Hypothalamus (tissue), 51 donors: ENCODE measurements around the gene SMO.

Source experiments
- DNase-seq, 51 donors: peaks; one replicate each; lab custom pipeline; 2025; lab: John Stamatoyannopoulos, UW

Gene SMO

DNA sequence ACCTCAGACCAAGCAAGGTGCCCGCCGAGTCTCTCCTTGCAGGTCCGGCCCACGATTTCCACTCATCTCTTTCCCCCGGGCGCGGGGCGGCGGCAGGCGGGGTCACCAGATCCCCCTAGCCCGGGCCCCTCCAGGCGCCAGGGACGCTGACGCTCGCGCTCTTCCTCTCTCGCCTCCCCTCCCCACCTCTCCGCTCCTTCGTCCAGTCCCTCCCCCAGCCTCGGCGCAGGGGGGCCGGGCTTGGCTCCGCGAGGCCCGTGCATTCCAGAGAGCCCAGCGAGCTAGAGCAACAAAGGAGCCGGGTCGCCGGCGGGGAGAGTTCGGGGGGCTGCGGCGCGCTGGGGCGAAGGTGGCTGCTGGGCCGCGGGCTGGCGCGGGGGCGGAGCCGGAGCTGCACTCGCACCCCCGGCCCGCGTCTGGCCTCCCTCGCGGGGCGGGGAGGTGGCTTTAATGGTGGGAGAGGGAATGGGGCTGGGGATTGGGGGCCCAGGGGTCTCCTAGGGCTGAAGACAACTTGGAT is at the start of gene SMO:
TSS of gene SMO (plus strand) at position 262 of the 520 bp plus-strand sequence. CDS start 519 bp downstream, outside the sequence.
- peak in 26 of 51 donors; percentile 4 to 62 (median 40) for DNase-seq

DNA sequence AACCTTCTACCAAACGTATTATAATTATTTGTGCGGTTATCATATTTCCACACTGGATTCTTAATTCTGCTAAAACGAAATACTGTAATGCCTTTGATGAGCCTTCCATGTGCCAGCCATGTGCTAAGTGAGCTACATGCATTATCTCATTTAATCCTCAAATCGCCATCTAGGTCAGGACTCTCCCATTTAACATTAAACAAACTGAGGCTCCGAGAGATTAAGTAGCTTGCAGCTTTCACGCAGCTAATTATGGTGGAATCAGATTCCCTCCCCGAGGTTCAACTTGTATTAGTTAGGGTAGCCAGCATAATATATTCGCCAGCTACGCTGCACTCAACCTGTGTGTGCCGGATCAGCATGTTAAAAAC is 44.7 kb upstream of the SMO start:
- no peak for DNase-seq

DNA sequence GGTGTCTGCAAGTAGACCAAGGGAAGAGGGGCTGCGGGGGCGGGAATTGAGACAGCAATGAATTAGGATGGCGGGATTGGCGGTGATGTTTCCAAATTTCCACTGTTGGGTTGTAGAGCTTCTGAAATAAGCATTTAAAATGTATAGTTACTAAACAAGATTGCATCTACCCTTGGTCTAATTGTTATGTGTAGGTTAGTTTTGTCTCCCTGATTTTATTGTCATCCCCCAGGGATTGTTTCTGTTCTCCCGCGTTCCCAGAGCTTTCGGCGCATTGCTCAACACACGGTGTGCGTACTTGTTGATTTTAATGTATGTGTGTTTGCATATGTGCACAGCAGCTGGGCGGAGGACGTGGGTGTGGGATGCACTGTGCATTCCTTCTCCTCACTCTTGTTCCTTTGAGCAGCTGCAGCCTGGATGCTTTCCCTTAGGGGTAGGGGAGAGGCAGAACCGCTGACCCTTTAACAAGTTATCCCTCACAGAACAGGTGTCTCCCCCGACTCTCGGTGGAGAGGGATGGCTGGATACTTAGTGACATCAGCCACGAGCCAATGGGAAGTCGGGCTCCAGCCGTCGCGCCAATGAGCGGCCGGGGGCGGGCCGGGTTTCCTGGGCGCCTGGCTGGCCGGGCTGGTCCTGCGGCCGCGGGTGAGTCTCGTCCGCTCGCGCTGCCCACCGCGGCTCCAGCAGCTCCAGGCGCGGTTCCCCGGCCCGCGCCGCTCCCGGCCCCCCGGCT is 44.2 kb upstream of the SMO start, which contains the start of gene TSPAN33:
TSS of gene TSPAN33 (plus strand) at position 613 of the 739 bp plus-strand sequence. CDS start 274 bp downstream, outside the sequence.
- peak in 50 of 51 donors; percentile 21 to 90 (median 76) for DNase-seq

DNA sequence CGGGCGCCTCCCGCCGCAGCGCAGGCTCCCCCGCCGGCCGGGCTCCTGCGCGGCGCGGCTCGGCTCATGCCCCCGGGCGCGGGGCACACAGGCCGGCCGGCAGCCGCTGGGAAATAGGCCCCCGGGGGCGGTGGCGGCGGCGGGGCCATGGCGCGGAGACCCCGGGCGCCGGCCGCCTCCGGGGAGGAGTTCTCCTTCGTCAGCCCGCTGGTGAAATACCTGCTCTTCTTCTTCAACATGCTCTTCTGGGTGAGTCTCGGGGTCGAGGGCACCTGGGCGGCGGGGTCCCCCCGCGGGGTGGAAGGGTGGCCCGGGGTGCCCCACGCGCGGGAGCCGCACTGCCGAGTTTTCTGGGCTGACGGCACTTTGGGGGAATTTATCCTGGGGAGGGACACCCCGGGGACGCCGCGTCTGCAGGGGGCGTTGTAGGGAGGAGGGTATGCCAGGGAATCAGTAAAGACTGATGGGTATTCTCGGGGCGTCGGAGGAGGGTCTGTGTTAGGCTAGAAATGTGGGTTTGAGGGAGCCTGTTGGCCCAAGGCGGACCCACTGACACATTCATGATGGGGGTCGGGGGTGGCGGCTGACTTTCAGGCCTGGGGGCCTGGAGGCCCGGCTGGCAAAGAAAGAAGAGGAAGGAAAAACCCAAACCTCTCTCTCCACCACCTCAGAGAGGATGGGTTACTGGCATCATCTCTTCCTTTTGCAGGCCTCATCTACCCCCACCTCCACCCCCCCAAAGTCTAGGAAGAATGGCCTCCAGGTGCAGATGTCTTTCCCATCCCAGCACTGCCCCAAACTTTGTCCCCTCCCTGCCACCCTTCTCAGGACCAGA is 43.4 kb upstream of the SMO start:
- DNase-seq: peak in 2 of 51 donors; percentile 26 to 41

DNA sequence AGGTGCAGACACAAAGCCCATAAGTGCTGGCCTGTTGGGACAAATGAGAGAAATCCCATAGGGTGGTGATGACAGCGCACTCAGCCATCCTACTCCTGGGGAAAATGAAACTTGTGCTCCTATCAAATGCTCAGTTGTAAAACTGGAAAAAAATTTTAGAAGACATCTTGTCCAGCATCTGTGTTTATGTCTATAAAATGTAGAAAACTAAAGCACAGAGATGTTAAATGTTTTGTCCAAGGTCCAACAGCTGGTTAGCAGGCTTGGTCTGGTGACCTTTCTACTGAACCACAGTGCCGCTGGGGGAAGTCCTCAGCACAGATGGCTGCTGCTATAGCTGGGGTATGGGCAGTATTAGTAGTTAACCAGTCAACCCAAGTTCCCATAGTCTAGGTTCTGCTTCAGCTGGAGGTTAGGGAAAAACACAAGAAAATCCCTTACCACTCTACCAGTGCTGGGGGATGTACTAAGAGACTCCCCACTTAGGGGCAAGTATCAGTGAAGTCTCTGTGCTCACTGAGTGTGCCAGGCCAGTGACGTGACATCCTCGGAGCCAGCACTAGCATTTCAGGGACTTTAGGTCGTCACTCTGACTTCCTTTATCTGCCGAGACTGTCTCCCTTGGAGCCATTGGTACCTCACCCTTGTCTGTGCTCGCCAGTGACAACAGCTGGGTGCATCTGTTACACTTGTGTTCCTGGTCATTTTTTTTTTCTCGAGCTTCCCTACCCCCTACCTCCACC is 42.0 kb upstream of the SMO start:
- DNase-seq: no peak

DNA sequence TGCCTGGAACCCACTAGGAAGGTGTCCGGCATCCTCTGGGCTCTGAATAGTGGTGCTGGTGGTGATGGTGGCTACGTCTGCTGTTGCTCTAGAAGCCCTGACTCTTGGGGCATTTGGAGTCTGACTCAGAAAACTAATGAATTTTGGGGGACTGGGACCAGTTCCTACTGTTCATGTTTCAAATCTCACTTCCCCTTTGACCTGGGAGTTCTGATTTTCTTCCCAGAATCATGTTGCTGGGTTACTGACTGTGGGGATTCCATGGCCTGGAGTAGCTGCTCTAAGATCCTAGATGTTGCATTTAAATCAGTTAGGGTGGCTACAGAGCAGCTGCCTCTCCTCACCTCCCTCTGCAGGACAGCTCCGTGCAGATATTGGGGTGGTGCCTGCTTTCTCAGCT is 40.7 kb upstream of the SMO start:
- DNase-seq: no peak

DNA sequence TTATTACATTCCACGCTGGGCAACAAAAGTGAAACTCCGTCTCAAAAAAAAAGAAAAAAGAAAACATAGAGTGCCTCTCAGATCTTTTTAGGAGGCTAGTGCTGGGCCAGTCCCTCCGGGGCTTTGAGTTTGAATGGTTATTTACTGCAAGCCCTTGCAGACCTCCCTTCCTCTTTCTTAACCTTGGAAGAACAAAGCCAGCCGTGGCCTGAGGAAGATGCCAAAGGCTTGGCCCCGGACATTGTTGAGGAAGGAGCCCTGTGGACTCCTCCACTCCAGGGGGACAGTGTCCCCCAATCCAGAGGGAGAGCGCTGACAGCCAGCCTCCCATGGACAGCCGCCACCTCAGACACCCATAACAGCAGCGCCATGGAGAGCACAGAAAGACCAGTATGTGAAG is 38.9 kb upstream of the SMO start:
- DNase-seq: no peak

DNA sequence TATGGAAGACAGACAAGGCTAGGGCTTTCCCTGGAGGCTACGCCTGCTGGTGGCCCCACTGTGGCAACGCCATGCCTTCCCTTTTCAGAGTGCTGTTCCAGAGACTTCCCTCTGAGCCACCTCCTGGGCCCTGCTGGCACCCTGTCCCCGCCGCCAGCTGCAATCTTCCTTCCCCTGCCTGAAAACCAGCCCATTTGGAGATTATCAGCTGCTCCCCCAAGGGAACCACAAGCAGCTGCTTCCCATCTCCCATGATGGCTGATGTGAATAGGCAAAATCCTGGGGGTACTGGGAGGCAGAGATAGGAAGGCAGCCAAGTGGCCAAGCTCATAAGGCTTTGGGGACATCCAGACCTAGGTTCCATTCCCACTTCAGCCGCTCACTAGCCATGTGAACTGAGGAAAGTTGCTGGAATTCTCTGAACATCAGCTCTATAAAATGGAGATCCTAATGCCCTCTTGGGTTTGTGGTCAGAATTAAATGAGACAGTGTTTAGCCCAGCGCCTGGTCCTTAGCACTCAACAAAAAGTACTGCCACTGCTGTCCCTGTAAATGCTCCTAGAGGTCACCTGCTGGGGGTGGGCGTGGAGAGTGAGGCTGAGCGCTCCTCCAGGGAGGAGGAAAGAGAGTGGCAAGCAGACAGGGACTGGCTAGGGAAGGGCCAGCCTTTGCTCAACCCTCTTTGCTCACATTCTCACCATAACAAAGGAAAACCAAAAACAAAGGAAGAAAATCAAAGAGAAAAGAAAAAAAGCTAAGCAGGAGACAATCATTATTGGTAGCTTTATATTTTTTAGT is 38.0 kb upstream of the SMO start:
- no peak for DNase-seq

DNA sequence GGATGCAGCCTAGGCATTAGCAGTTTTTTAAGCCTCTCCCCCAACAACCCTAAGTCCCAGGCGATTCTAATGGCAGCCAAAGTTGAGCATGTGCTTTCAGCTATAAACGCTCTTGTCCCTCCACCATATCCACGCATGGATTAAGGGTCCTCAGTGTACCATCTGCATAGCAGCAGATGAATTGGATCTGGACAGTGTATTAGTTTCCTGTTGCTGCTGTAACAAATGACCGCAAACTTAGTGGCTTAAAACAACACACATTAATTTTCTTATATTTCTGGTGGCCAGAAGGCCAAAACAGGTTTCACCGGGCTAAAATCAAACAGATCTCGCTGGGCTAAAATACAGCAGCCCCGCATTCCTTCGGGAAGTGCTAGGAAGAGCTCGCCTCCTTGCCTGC is 30.8 kb upstream of the SMO start:
- no peak for DNase-seq

DNA sequence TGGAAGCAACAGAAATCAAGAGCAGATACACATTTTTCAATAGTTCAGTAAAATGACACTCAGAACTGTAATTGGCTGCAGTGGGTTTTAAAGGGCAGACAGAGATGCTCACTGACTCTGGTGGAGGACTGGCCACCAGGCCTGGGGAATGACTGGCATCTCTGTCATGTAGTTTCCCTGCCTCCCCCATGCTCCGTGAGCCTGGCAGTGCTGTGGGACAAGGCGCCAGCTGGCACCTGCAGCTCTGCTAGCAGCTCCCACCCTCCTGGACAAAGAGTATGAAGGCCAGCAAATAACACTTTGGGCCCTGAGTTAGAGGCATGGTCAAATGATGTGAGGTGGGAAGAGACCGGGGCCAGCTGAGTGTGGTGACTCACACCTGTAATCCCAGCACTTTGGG is 28.9 kb upstream of the SMO start:
- no peak for DNase-seq

DNA sequence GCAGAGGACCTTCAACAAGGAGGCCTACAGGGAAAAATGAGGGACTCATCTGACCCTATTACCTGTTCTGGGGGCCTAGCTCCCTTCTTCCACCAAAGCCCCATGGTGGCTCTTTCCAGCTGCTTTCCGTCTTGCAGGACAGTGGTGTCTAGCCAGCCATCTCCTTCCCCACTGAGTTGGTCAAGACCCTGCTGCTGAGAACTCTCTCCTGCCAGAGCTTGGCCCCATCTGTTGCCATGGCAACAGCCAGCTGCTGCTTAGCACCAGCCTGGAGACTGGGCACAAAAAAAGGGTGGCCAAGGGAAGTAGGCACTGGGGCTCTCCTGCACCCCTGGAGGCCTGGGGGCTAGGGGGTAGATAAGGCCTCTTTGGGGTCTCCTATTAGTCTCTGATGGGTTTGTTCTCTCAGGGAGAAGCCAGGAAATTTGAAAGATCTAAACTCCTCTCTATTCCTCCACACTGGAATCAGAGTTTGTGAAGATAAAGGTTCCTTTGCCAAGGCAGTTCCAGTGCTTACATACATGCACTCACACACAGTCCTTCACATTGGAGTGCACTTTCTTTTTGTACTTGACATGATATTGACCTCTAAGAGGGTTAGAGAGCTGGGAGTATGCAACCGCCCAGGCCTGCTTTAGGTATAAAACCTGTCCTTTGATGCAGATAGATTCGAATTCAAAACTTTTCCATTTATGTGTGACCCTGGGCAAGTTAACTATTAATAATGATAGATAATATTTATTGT is 28.1 kb upstream of the SMO start:
- peak in 21 of 51 donors; percentile 11 to 49 (median 28) for DNase-seq

DNA sequence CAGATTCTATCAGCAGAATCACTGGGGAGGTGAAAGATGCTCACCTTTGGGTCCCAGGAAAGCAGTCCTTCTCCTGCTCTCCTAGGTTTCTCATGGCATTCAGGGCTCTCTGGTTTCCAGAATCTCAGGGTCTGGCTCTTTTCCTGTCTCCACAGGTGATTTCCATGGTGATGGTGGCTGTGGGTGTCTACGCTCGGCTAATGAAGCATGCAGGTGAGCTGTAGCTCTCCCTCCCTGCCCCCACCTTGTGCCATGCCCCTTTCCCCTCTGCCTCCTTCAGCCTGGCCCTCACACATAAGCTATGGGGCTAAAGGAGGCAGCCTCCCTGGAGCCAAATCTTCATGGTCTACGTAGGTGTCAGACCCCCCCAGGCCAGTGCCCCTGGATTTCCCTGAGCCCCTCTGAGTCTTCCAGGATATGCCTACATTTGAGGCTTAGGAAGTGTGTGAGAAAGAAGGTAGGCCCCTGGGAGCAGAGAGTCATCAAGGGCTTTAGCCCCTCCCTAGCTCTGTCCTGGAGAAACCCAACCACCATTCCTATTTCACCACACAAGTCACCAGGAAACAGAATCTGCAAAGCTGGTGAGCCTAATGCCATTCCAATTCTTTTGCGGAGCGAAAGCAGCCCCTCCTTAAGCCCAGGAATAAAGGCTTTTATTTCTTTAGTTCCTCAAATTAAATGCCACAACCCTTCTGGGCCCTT is 26.8 kb upstream of the SMO start:
- DNase-seq: no peak

DNA sequence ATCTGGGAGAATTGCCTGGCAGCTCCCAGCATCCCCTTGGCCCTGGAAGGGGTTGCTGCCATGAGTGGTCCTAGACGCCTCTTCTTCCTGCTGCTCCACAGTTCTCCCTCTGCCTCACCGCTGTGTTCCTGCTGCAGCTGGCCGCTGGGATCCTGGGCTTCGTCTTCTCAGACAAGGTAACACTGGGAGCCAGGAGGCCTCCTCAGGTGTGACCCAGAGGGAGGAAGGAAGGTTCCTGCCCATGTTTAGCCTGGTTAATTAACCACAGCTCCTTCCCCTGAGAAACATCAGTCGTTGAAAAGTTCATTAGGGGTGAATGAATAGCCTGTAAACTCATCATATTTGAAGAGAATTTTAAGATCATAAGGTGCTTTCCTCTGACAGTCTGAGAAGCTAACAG is 25.7 kb upstream of the SMO start:
- no peak for DNase-seq

DNA sequence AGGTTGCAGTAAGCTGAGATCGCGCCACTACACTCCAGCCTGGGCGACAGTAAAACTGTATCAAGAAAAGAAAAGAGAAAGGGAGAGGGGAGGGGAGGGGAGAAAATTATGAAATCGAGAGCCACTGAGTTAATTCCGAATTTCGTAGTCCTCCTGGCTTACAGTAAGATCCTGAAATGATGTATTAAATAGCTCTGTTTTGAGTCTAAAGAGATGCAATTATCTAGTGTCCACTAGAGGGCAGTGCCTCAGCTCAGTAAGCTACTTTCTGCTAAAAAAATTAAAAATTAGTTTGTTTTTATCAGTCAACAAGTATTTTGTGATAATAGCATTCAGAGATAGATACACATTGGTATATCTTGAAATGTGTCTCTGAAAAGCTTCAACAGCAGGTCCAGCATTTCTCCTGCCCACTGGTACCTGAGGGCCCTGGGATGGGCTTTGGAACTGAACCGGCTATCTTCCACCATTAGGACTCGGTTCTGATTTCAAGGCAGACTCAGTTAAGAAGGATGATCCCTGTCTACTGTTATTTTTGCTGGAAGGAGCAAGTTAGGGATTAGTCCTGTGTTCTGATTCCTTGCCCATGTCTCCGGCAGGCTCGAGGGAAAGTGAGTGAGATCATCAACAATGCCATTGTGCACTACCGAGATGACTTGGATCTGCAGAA is 24.4 kb upstream of the SMO start:
- DNase-seq: no peak

DNA sequence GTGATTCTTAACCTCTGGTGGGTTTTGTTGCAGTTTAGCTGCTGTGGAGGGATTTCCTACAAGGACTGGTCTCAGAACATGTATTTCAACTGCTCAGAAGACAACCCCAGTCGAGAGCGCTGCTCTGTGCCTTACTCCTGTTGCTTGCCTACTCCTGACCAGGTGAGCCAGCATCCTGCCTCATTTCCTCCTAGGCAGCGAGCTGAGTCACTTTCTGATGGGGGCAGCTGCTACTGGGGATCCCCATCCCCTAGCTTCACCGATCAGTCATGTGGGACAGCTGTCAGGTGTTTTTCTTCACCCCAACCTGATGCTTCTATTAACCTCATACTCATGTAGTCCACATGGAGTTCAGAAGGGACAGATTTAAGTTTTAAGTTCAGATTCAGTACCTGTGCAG is 21.7 kb upstream of the SMO start:
- DNase-seq: no peak

DNA sequence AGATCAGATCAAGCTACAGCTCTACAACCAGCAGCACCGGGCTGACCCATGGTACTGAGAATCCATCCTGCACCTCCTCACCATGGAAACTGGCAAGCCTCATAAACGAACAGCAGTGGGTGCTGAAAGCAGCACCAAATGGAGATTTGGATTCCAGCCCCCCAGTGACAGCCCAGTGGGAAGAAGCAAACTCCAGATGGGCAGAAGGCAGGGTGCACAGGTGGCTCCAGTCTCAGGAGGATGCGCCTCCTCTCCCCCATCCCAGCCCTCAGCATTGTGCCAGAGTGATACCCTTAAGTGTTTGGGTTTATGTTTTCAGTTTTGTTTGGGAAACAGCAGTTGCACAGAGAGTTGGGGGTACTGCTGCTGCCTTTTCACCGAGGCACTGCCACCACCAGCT is 20.6 kb upstream of the SMO start:
- no peak for DNase-seq

DNA sequence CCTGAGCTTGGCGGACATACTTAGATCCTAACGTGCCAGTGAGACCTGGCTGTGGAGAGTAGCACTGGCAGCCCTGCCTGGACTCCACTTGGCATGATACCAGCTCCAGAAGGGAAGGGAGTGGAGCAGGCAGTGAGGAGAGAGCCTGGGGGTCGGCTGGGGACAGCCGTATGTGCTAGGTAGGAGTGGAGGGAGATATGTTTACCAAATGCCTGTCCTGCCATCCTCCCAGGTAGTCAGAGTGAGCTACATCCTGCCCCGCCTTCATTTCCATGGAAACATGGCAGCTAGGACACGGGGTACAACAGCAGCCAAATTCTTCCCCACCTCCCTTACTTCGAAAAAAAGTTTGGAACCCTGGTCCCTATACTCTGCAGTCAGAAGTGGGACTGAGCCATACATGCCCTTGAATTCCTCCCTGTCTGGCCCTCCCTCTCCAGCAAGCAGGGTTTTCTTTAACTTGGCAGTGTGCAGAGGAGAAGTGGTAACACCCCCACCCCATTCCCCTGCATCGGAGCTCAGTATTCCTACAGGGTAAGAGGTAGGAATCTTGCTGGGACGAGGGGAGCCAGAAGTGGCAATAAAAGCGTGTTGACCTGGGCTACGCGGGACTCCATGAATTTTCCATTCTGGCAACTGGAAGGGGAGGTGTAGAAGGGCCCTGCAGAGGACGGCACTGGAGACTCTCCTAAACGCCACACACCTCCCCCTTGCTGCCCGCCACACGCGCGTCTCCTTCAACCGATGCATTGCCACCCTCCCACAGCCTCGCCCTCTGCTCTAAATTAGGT is 20.0 kb upstream of the SMO start:
- no peak for DNase-seq
